ENCODE results near the gene RNLS.

GRCh38 chr10:88624840-88625239 is 41.7 kb upstream of the RNLS start:
- TF ChIP-seq CTCF (IDR thresholded peaks at IDR 0.05) (no peak), TCF7 (CRISPR knock-in tag; IDR thresholded peaks at IDR 0.05; ENCODE audit: low read depth) (no peak), PRDM15 (CRISPR knock-in tag; IDR thresholded peaks at IDR 0.05) (no peak), IRF2 (CRISPR knock-in tag; IDR thresholded peaks at IDR 0.05; ENCODE audit: borderline replicate concordance, low read depth) (no peak), RELA (CRISPR knock-in tag; IDR thresholded peaks at IDR 0.05; ENCODE audit: borderline replicate concordance) (no peak), CBFB (CRISPR knock-in tag; IDR thresholded peaks at IDR 0.05; ENCODE audit: low read depth) (no peak)
- TF ChIP-seq, protein P1, sequence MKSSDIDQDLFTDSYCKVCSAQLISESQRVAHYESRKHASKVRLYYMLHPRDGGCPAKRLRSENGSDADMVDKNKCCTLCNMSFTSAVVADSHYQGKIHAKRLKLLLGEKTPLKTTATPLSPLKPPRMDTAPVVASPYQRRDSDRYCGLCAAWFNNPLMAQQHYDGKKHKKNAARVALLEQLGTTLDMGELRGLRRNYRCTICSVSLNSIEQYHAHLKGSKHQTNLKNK (CRISPR knock-in tag; IDR thresholded peaks at IDR 0.05), result no peak
- TF ChIP-seq, protein P2, sequence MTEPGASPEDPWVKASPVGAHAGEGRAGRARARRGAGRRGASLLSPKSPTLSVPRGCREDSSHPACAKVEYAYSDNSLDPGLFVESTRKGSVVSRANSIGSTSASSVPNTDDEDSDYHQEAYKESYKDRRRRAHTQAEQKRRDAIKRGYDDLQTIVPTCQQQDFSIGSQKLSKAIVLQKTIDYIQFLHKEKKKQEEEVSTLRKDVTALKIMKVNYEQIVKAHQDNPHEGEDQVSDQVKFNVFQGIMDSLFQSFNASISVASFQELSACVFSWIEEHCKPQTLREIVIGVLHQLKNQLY (CRISPR knock-in tag; IDR thresholded peaks at IDR 0.05), result no peak

Measured in WTC11 (cell line).